K562 (cell line): Measurements from ENCODE around the gene CCR9. TPM values are rescaled to one million over a fixed set of nuclear protein-coding genes. Genes with fewer than 3 reads are reported as not detected.

Experiments
- ARNT ChIP-seq, 2 experiments: fragments of 450-650 bp; IDR thresholded peaks; 2 replicates each; pipeline ENCODE4 v1.6.1; 2016; ENCODE audit warnings: mild to moderate bottlenecking in 1 of 2
- BRF1 ChIP-seq: IDR thresholded peaks from 3 replicates; pipeline ENCODE4 v1.6.1; 2011; ENCODE audit warnings: borderline replicate concordance, mild to moderate bottlenecking; ENCODE audit not compliant: insufficient read length; ENCODE audit errors: extremely low read depth
- CCNT2 ChIP-seq: IDR thresholded peaks from 2 replicates; pipeline ENCODE4 v1.6.1; 2011; ENCODE audit warnings: borderline replicate concordance, low read depth, mild to moderate bottlenecking, moderate library complexity, mixed read lengths, low read length; ENCODE audit not compliant: insufficient read length; ENCODE audit errors: extremely low read depth
- HDAC1 ChIP-seq, 2 experiments: fragments of 450-650 bp; IDR thresholded peaks; 2 replicates each; pipeline ENCODE4 v1.6.1; 2016 to 2017; ENCODE audit warnings: inconsistent platforms in 1 of 2, mild to moderate bottlenecking in 1 of 2, moderate library complexity in 1 of 2
- MAFK ChIP-seq: IDR thresholded peaks from 2 replicates; pipeline ENCODE4 v1.6.1; 2011; ENCODE audit warnings: low read length, improper control_type of control experiment
- MCM3 ChIP-seq: fragments of 450-650 bp; IDR thresholded peaks from 2 replicates; pipeline ENCODE4 v1.6.1; 2016
- NRF1 ChIP-seq, 2 experiments: fragments of 450-650 bp; IDR thresholded peaks in 1 of 2; conservative IDR thresholded peaks in 1 of 2; 2 replicates each; pipeline ENCODE4 v1.6.1; 2014; ENCODE audit warnings: mild to moderate bottlenecking in 2 of 2
- NUFIP1 ChIP-seq: fragments of 450-650 bp; IDR thresholded peaks from 2 replicates; pipeline ENCODE4 v1.6.1; 2018; ENCODE audit not compliant: partially characterized antibody
- POLR2G ChIP-seq: fragments of 200-400 bp; formaldehyde crosslinking; IDR thresholded peaks from 2 replicates; pipeline ENCODE4 v1.6.1; 2017; ENCODE audit warnings: low read depth, mild to moderate bottlenecking, antibody characterized with exemption, low read length, moderate library complexity
- PYGO2 ChIP-seq: fragments of 450-650 bp; IDR thresholded peaks from 2 replicates; pipeline ENCODE4 v1.6.1; 2016; ENCODE audit warnings: mild to moderate bottlenecking, missing genetic modification characterization, moderate library complexity, missing compliant biosample characterization
- ZBTB17 ChIP-seq: fragments of 450-650 bp; formaldehyde crosslinking; IDR thresholded peaks from 2 replicates; pipeline ENCODE4 v1.4.0; 2020; ENCODE audit warnings: mild to moderate bottlenecking
- ZC3H8 ChIP-seq: fragments of 450-650 bp; IDR thresholded peaks from 2 replicates; pipeline ENCODE4 v1.6.1; 2017
- ZKSCAN3 ChIP-seq: fragments of 250-450 bp; sonication (Bioruptor Pico); IDR thresholded peaks from 2 replicates; pipeline ENCODE4 v1.4.0; 2020
- ZNF280A ChIP-seq: fragments of 450-650 bp; IDR thresholded peaks from 2 replicates; pipeline ENCODE4 v1.6.1; 2018; ENCODE audit warnings: mild to moderate bottlenecking, low read depth; ENCODE audit not compliant: partially characterized antibody
- ZNF3 ChIP-seq: fragments of 250-450 bp; sonication (Bioruptor Pico); IDR thresholded peaks from 2 replicates; pipeline ENCODE4 v1.5.0; 2021; ENCODE audit warnings: mild to moderate bottlenecking, moderate library complexity
- ZNF696 ChIP-seq: fragments of 250-450 bp; sonication (Bioruptor Pico); conservative IDR thresholded peaks from 2 replicates; pipeline ENCODE4 v1.4.0; 2020; ENCODE audit warnings: mild to moderate bottlenecking, moderate library complexity
- ZNF766 ChIP-seq: fragments of 200-800 bp; sonication (Bioruptor generic); conservative IDR thresholded peaks from 2 replicates; pipeline ENCODE4 v1.6.1; 2016; ENCODE audit warnings: missing genetic modification characterization, missing compliant biosample characterization
- ZNF77 ChIP-seq: fragments of 250-450 bp; sonication (Bioruptor Pico); IDR thresholded peaks from 2 replicates; pipeline ENCODE4 v1.5.0; 2020
- polyA plus RNA-seq, 8 experiments: library from polyadenylated mRNA; depleted of rRNA in 4 of 8; stranded (reverse) in 5 of 8; unstranded in 3 of 8; fragments of >200 nt; fragmentation: Nextera tagmentation in 2 of 8; fragmentation: Illumina TruSeq in 1 of 8; extraction: Ambion mirVana in 2 of 8; extraction: Trizol in 1 of 8; gene quantifications; 2 replicates each; pipeline versions ENCODE4 v1.2.1 to v1.2.3, GENCODE V29; 2011 to 2014; ENCODE audit warnings: inconsistent platforms in 1 of 8, missing spikeins in 1 of 8
- total RNA-seq, 7 experiments: library from RNA; depleted of rRNA in 6 of 7; stranded (reverse); fragments of >200 nt in 6 of 7; fragmentation: Illumina TruSeq in 2 of 7; extraction: Trizol in 2 of 7; gene quantifications; 2 replicates each; pipeline versions ENCODE4 v1.2.1 to v1.2.3, GENCODE V29; 2011 to 2021; ENCODE audit warnings: low replicate concordance in 1 of 7
- TF ChIP-seq, protein P1 (sequence below): fragments of 450-650 bp; IDR thresholded peaks from 2 replicates; pipeline ENCODE4 v1.6.1; 2017; ENCODE audit warnings: antibody characterized with exemption
- TF ChIP-seq, protein P2 (sequence below): sonication (generic); formaldehyde crosslinking; IDR thresholded peaks from 2 replicates; pipeline ENCODE4 v1.8.0; 2023; ENCODE audit warnings: missing genetic modification reagents, mild to moderate bottlenecking, borderline replicate concordance

CCR9 gene
- total and polyA plus RNA-seq, 9 of the 15 experiments (the other 6 are each of a cell fraction or from before 2014, with no cell fraction given): not detected

GRCh38 chr3:45881078-45882022, 5.0 kb upstream of the CCR9 start (continued):
- TF ChIP-seq, protein P1, sequence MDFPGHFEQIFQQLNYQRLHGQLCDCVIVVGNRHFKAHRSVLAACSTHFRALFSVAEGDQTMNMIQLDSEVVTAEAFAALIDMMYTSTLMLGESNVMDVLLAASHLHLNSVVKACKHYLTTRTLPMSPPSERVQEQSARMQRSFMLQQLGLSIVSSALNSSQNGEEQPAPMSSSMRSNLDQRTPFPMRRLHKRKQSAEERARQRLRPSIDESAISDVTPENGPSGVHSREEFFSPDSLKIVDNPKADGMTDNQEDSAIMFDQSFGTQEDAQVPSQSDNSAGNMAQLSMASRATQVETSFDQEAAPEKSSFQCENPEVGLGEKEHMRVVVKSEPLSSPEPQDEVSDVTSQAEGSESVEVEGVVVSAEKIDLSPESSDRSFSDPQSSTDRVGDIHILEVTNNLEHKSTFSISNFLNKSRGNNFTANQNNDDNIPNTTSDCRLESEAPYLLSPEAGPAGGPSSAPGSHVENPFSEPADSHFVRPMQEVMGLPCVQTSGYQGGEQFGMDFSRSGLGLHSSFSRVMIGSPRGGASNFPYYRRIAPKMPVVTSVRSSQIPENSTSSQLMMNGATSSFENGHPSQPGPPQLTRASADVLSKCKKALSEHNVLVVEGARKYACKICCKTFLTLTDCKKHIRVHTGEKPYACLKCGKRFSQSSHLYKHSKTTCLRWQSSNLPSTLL: no peak
- TF ChIP-seq PYGO2 (tag) (no peak), NUFIP1 (no peak), ZNF77 (CRISPR knock-in tag) (no peak), MCM3 (no peak), NRF1 (conservative IDR thresholded peaks at IDR 0.05 in 1 of 2, IDR thresholded peaks at IDR 0.05 in 1 of 2) (no peak), ZNF280A (no peak), CCNT2 (no peak), HDAC1 (IDR thresholded peaks at IDR 0.05) (peak in 1 of 2 experiments; percentile 91; a peak in 2 of 4 replicates), BRF1 (no peak), ZKSCAN3 (CRISPR knock-in tag) (no peak), ZNF696 (no peak), ZC3H8 (no peak), MAFK (no peak), ZBTB17 (CRISPR knock-in tag) (no peak), ZNF3 (CRISPR knock-in tag) (no peak), ZNF766 (CRISPR knock-in tag) (no peak), ARNT (IDR thresholded peaks at IDR 0.05) (peak; percentile 80; a peak in 3 of 4 replicates), POLR2G (no peak)
- TF ChIP-seq, protein P2, sequence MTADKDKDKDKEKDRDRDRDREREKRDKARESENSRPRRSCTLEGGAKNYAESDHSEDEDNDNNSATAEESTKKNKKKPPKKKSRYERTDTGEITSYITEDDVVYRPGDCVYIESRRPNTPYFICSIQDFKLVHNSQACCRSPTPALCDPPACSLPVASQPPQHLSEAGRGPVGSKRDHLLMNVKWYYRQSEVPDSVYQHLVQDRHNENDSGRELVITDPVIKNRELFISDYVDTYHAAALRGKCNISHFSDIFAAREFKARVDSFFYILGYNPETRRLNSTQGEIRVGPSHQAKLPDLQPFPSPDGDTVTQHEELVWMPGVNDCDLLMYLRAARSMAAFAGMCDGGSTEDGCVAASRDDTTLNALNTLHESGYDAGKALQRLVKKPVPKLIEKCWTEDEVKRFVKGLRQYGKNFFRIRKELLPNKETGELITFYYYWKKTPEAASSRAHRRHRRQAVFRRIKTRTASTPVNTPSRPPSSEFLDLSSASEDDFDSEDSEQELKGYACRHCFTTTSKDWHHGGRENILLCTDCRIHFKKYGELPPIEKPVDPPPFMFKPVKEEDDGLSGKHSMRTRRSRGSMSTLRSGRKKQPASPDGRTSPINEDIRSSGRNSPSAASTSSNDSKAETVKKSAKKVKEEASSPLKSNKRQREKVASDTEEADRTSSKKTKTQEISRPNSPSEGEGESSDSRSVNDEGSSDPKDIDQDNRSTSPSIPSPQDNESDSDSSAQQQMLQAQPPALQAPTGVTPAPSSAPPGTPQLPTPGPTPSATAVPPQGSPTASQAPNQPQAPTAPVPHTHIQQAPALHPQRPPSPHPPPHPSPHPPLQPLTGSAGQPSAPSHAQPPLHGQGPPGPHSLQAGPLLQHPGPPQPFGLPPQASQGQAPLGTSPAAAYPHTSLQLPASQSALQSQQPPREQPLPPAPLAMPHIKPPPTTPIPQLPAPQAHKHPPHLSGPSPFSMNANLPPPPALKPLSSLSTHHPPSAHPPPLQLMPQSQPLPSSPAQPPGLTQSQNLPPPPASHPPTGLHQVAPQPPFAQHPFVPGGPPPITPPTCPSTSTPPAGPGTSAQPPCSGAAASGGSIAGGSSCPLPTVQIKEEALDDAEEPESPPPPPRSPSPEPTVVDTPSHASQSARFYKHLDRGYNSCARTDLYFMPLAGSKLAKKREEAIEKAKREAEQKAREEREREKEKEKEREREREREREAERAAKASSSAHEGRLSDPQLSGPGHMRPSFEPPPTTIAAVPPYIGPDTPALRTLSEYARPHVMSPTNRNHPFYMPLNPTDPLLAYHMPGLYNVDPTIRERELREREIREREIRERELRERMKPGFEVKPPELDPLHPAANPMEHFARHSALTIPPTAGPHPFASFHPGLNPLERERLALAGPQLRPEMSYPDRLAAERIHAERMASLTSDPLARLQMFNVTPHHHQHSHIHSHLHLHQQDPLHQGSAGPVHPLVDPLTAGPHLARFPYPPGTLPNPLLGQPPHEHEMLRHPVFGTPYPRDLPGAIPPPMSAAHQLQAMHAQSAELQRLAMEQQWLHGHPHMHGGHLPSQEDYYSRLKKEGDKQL (CRISPR knock-in tag): no peak
